Liver (tissue), 9 donors: Measurements from ENCODE around the gene ZNF708. TPM values are rescaled to one million over a fixed set of nuclear protein-coding genes. Genes with fewer than 3 reads are reported as not detected.

Experiments used
- DNase-seq: peaks from one replicate; pipeline ENCODE4 v3.0.0-alpha.2; 2017; ENCODE audit warnings: low spot score
- H3K27ac ChIP-seq, 2 donors: one replicate each; pipeline ENCODE4 v1.7.0; 2013; ENCODE audit warnings: inconsistent platforms in 2 of 2, low read length in 2 of 2, control low read depth in 1 of 2, low read depth in 1 of 2, mild to moderate bottlenecking in 1 of 2
- H3K27me3 ChIP-seq, 4 donors: one replicate each; pipeline versions ENCODE4 v1.6.1 to v1.7.0; 2013; ENCODE audit warnings: low read length in 3 of 4, inconsistent platforms in 1 of 4, mild to moderate bottlenecking in 1 of 4, moderate library complexity in 1 of 4; ENCODE audit not compliant: control insufficient read depth in 4 of 4, insufficient read depth in 4 of 4
- H3K36me3 ChIP-seq, 4 donors: one replicate each; pipeline versions ENCODE4 v1.6.1 to v1.7.0; 2013; ENCODE audit warnings: low read length in 3 of 4, mild to moderate bottlenecking in 3 of 4, low read depth in 1 of 4, moderate library complexity in 1 of 4; ENCODE audit not compliant: control insufficient read depth in 4 of 4, insufficient read depth in 3 of 4
- H3K4me1 ChIP-seq, 4 donors: one replicate each; pipeline versions ENCODE4 v1.6.1 to v1.7.0; 2013; ENCODE audit warnings: low read length in 3 of 4, mild to moderate bottlenecking in 3 of 4, moderate library complexity in 1 of 4; ENCODE audit not compliant: control insufficient read depth in 4 of 4, insufficient read depth in 4 of 4
- H3K4me3 ChIP-seq, 3 donors: one replicate each; pipeline versions ENCODE4 v1.6.1 to v1.7.0; 2013; ENCODE audit warnings: low read length in 3 of 3, control low read depth in 1 of 3, low read depth in 1 of 3, mild to moderate bottlenecking in 1 of 3
- H3K9ac ChIP-seq, 2 donors: one replicate each; pipeline ENCODE4 v1.7.0; 2013; ENCODE audit warnings: low read length in 2 of 2, mild to moderate bottlenecking in 2 of 2, moderate library complexity in 2 of 2, control low read depth in 1 of 2, low read depth in 1 of 2
- H3K9me3 ChIP-seq, 4 donors: one replicate each; pipeline versions ENCODE4 v1.6.1 to v1.7.0; 2013; ENCODE audit warnings: low read length in 3 of 4; ENCODE audit not compliant: control insufficient read depth in 4 of 4
- EGR1 ChIP-seq, 2 donors: IDR thresholded peaks; 2 replicates each; pipeline ENCODE4 v1.6.1; 2016 to 2018; ENCODE audit warnings: antibody characterized with exemption in 2 of 2, low read depth in 2 of 2
- FOXA1 ChIP-seq: IDR thresholded peaks from 2 replicates; pipeline ENCODE4 v1.6.1; 2016; ENCODE audit warnings: antibody characterized with exemption
- FOXA2 ChIP-seq: IDR thresholded peaks from 2 replicates; pipeline ENCODE4 v1.6.1; 2016; ENCODE audit warnings: antibody characterized with exemption
- GABPA ChIP-seq, 2 donors: IDR thresholded peaks in 1 of 2; conservative IDR thresholded peaks in 1 of 2; 2 replicates each; pipeline ENCODE4 v1.6.1; 2016; ENCODE audit warnings: antibody characterized with exemption in 2 of 2, mild to moderate bottlenecking in 1 of 2, moderate library complexity in 1 of 2
- HNF4A ChIP-seq, 2 donors: conservative IDR thresholded peaks; 2 replicates each; pipeline ENCODE4 v1.6.1; 2016; ENCODE audit warnings: antibody characterized with exemption in 2 of 2, mild to moderate bottlenecking in 2 of 2
- HNF4G ChIP-seq: IDR thresholded peaks from 2 replicates; pipeline ENCODE4 v1.6.1; 2016; ENCODE audit warnings: antibody characterized with exemption
- JUND ChIP-seq, 2 donors: IDR thresholded peaks; 2 replicates each; pipeline ENCODE4 v1.6.1; 2016; ENCODE audit warnings: antibody characterized with exemption in 2 of 2
- NR2F2 ChIP-seq: IDR thresholded peaks from 2 replicates; pipeline ENCODE4 v1.6.1; 2016; ENCODE audit warnings: antibody characterized with exemption
- RAD21 ChIP-seq, 2 donors: IDR thresholded peaks; 2 replicates each; pipeline ENCODE4 v1.6.1; 2016; ENCODE audit warnings: antibody characterized with exemption in 2 of 2, mild to moderate bottlenecking in 2 of 2
- RXRA ChIP-seq, 2 donors: IDR thresholded peaks; 2 replicates each; pipeline ENCODE4 v1.6.1; 2017 to 2018; ENCODE audit warnings: antibody characterized with exemption in 2 of 2, mild to moderate bottlenecking in 1 of 2
- SP1 ChIP-seq: IDR thresholded peaks from 2 replicates; pipeline ENCODE4 v1.6.1; 2018; ENCODE audit warnings: antibody characterized with exemption, mild to moderate bottlenecking
- TAF1 ChIP-seq: conservative IDR thresholded peaks from 2 replicates; pipeline ENCODE4 v1.6.1; 2016; ENCODE audit warnings: antibody characterized with exemption, mild to moderate bottlenecking
- YY1 ChIP-seq: IDR thresholded peaks from 2 replicates; pipeline ENCODE4 v1.6.1; 2016; ENCODE audit warnings: antibody characterized with exemption, mild to moderate bottlenecking
- WGBS: extraction: QIAGEN DNeasy Blood & Tissue Kit; methylation state at CpG from one replicate; pipeline ENCODE4 v1.1.7; 2013; 5-methylcytosine and 5-hydroxymethylcytosine counted together
- polyA plus RNA-seq, 2 donors: library from polyadenylated mRNA; stranded (reverse) in 1 of 2; unstranded in 1 of 2; fragments of 200-250 nt in 1 of 2; fragments of >200 nt in 1 of 2; fragmentation: Nextera tagmentation in 1 of 2; extraction: Ambion mirVana in 1 of 2; gene quantifications; one replicate each; pipeline versions ENCODE4 v1.2.1 to v1.2.3, GENCODE V29; 2013 to 2015
- total RNA-seq, 2 donors: library from RNA; depleted of rRNA; stranded (reverse); fragments of >200 nt; gene quantifications; one replicate each; pipeline ENCODE4 v1.2.3, GENCODE V29; 2014
- TF ChIP-seq, protein P1 (sequence below): IDR thresholded peaks from 2 replicates; pipeline ENCODE4 v1.6.1; 2016; ENCODE audit warnings: antibody characterized with exemption, mild to moderate bottlenecking
- TF ChIP-seq, protein P2 (sequence below): fragments of 150-350 bp; IDR thresholded peaks from 2 replicates; pipeline ENCODE4 v1.5.1; 2017; ENCODE audit warnings: improper control_type of control experiment, low read depth, low read length; ENCODE audit not compliant: missing input control
- TF ChIP-seq, protein P3 (sequence below): IDR thresholded peaks from 2 replicates; pipeline ENCODE4 v1.6.1; 2016; ENCODE audit warnings: antibody characterized with exemption
- TF ChIP-seq, protein P4 (sequence below): IDR thresholded peaks from 2 replicates; pipeline ENCODE4 v1.6.1; 2016; ENCODE audit warnings: antibody characterized with exemption
- TF ChIP-seq, protein P5 (sequence below): IDR thresholded peaks from 2 replicates; pipeline ENCODE4 v1.6.1; 2016; ENCODE audit warnings: antibody characterized with exemption
- donor health status: healthy.
- donor health status: healthy.
- donor health status: healthy.
- donor health status: healthy.
- donor health status: healthy.

The ZNF708 gene
- total RNA-seq (1 to 10 TPM; 4.9 to 7.7 TPM), polyA plus RNA-seq (1 to 10 TPM in 1 of 2 donors, under 1 TPM in 1; 0.97 to 1.6 TPM)

DNA sequence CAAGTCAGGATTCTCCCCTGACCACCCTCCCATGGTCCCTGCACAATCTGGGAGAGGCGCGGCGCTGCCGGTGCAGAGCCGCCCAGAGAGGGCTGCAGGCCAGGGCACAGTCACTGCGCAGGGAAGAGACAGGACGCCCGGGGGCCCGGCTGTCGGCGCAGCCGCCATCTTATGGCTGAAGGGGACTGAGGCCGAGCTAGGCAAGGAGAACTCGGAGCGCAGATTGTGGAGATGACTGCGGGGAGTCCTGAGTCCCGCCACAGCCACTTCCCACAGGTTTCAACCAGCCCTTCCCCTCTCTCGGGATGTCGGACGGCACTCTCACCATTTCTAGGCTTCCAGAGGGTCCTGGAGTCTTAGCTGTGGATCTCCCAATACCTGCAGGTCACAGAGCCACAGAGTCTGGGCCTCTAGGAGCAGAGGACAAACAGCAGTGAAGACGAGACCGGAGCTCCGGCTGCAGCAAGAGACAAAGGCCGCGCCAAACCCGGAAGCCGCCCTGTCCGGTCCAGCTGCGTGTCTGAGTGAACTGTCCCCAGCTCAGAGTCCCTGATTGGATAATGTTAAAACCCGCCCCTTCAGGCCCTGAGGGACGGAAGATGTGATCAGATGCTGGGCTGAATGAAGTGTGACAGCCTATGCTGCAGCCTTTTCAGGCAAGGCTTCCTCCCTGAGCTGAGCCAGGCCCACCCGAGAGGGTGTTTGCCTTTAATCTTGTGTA lies at the start of gene ZNF708:
ZNF708 (minus strand) TSS at position 526 of the 721 bp plus-strand sequence; CDS start at position 328, 198 bp downstream.
- Histone ChIP-seq H3K27me3 (no peaks in the 10 kb centered on the region), H3K4me1 (peaks cover 0 to 7% (median 5%) of the 10 kb centered on the region in 4 donors), H3K4me3 (peak within 1 kb of the TSS; percentile 79 to 91 (median 79)), H3K9ac (peak within 1 kb of the TSS; percentile 50 to 90), H3K9me3 (peaks cover 0 to 2% (median 0%) of the 10 kb centered on the region in 4 donors), H3K27ac (peak within 1 kb of the TSS; percentile 71 to 77), H3K36me3 (peaks cover 0 to 2% (median under 1%) of the 10 kb centered on the region in 4 donors)
- peak; percentile 87 for DNase-seq
- TF ChIP-seq HNF4G (no peak), JUND (IDR thresholded peaks at IDR 0.05) (no peak), GABPA (IDR thresholded peaks at IDR 0.05 in 1 of 2, conservative IDR thresholded peaks at IDR 0.05 in 1 of 2) (peak; percentile 35 to 81), NR2F2 (no peak), RXRA (IDR thresholded peaks at IDR 0.05) (no peak), TAF1 (peak; percentile 97), SP1 (peak; percentile 54), EGR1 (IDR thresholded peaks at IDR 0.05; ENCODE audit: low read depth in 2 of 2) (no peak), FOXA2 (no peak), HNF4A (conservative IDR thresholded peaks at IDR 0.05) (peak; percentile 33 to 41), RAD21 (IDR thresholded peaks at IDR 0.05) (peak in 1 of 2 donors; percentile 2), YY1 (peak; percentile 94), FOXA1 (no peak)
- TF ChIP-seq, protein P1, sequence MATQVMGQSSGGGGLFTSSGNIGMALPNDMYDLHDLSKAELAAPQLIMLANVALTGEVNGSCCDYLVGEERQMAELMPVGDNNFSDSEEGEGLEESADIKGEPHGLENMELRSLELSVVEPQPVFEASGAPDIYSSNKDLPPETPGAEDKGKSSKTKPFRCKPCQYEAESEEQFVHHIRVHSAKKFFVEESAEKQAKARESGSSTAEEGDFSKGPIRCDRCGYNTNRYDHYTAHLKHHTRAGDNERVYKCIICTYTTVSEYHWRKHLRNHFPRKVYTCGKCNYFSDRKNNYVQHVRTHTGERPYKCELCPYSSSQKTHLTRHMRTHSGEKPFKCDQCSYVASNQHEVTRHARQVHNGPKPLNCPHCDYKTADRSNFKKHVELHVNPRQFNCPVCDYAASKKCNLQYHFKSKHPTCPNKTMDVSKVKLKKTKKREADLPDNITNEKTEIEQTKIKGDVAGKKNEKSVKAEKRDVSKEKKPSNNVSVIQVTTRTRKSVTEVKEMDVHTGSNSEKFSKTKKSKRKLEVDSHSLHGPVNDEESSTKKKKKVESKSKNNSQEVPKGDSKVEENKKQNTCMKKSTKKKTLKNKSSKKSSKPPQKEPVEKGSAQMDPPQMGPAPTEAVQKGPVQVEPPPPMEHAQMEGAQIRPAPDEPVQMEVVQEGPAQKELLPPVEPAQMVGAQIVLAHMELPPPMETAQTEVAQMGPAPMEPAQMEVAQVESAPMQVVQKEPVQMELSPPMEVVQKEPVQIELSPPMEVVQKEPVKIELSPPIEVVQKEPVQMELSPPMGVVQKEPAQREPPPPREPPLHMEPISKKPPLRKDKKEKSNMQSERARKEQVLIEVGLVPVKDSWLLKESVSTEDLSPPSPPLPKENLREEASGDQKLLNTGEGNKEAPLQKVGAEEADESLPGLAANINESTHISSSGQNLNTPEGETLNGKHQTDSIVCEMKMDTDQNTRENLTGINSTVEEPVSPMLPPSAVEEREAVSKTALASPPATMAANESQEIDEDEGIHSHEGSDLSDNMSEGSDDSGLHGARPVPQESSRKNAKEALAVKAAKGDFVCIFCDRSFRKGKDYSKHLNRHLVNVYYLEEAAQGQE = peak; percentile 80
- TF ChIP-seq, protein P2, sequence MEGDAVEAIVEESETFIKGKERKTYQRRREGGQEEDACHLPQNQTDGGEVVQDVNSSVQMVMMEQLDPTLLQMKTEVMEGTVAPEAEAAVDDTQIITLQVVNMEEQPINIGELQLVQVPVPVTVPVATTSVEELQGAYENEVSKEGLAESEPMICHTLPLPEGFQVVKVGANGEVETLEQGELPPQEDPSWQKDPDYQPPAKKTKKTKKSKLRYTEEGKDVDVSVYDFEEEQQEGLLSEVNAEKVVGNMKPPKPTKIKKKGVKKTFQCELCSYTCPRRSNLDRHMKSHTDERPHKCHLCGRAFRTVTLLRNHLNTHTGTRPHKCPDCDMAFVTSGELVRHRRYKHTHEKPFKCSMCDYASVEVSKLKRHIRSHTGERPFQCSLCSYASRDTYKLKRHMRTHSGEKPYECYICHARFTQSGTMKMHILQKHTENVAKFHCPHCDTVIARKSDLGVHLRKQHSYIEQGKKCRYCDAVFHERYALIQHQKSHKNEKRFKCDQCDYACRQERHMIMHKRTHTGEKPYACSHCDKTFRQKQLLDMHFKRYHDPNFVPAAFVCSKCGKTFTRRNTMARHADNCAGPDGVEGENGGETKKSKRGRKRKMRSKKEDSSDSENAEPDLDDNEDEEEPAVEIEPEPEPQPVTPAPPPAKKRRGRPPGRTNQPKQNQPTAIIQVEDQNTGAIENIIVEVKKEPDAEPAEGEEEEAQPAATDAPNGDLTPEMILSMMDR = no peak
- TF ChIP-seq, protein P3, sequence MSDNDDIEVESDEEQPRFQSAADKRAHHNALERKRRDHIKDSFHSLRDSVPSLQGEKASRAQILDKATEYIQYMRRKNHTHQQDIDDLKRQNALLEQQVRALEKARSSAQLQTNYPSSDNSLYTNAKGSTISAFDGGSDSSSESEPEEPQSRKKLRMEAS = peak; percentile 19
- TF ChIP-seq, protein P4, sequence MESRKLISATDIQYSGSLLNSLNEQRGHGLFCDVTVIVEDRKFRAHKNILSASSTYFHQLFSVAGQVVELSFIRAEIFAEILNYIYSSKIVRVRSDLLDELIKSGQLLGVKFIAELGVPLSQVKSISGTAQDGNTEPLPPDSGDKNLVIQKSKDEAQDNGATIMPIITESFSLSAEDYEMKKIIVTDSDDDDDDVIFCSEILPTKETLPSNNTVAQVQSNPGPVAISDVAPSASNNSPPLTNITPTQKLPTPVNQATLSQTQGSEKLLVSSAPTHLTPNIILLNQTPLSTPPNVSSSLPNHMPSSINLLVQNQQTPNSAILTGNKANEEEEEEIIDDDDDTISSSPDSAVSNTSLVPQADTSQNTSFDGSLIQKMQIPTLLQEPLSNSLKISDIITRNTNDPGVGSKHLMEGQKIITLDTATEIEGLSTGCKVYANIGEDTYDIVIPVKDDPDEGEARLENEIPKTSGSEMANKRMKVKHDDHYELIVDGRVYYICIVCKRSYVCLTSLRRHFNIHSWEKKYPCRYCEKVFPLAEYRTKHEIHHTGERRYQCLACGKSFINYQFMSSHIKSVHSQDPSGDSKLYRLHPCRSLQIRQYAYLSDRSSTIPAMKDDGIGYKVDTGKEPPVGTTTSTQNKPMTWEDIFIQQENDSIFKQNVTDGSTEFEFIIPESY = no peak
- TF ChIP-seq, protein P5, sequence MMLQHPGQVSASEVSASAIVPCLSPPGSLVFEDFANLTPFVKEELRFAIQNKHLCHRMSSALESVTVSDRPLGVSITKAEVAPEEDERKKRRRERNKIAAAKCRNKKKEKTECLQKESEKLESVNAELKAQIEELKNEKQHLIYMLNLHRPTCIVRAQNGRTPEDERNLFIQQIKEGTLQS = no peak
- 1% methylated on average over 32 of the region's 32 CpGs for WGBS
